Breast epithelium (tissue), 3 donors: ENCODE measurements around the gene PDK4.

Experiments used
- CTCF ChIP-seq, 3 donors: fragments of 450-650 bp; IDR thresholded peaks; one replicate each; pipeline ENCODE4 v1.5.1; 2016 to 2017; ENCODE audit warnings: antibody characterized with exemption in 3 of 3, mild to moderate bottlenecking in 3 of 3, moderate library complexity in 3 of 3
- POLR2A ChIP-seq: fragments of 450-650 bp; IDR thresholded peaks from one replicate; pipeline ENCODE4 v1.6.1; 2016; ENCODE audit warnings: antibody characterized with exemption, mild to moderate bottlenecking, moderate library complexity

DNA sequence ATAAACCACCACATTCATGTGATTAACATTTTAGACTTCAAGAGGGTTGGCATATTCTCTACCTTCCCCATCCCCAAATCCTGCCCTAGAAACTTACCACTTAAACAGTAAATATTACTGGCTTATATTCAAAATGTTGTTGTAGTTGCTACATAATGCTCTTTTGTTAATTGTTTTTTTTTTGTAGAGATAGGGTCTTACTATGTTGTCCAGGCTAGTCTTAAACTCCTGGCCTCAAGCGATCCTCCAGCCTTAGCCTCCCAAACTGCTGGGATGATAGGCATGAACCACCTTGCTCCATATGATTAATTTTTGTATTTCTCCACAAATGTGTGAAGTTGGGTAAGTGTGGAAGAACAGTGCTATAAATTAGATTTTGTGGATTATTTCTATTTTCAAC lies 6.5 kb downstream of the PDK4 start:
- TF ChIP-seq POLR2A = no peak
- TF ChIP-seq CTCF (IDR thresholded peaks at IDR 0.05) = no peak
